ENCODE data around the gene ERGIC1.
"Not testable (repeated sequence)": the region's sequence is repeated elsewhere in the genome, so short reads cannot be mapped to it uniquely, and the experiment has no call there.

Gene ERGIC1

DNA sequence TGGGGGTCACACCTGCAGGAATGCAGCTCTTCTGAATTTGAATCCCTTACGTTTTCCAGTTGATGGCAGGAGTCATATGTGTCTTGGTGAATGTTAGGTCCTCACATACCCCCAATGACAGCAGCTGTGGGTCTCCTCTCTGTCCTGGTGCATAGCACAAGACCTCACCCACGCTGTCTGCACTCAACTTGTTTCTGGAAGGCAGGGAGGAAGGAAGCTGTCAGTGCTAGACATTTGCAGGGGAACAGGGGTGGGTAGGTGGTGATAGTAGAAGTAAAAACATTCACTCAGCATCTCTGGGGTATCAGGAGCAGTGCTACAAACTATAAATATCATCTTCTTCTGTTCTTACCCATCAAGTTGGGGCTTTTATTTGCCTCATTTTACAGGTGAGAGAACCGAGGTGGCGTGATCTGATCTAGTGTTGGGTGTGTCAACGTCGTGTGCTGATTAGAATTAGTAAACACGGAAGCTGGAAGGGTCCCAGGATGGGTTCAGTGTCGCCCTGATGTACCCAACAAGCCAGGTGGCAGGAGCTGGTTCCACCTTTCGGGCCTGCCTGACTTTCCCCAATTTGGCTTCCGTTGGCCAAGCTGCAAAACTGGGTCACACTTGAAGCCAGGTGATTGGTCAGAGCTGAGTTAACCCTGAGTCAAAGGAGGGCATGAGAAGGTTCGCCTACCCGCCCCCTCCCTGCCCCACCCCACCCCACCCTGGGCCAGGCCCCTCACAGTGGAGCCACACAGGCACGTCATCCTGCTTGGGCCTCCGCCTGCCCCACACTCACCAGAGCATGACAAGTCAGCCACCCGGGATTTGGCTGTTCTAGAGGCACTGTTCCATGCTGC is 15.8 kb downstream of the ERGIC1 start:
- DNase-seq = no peak

DNA sequence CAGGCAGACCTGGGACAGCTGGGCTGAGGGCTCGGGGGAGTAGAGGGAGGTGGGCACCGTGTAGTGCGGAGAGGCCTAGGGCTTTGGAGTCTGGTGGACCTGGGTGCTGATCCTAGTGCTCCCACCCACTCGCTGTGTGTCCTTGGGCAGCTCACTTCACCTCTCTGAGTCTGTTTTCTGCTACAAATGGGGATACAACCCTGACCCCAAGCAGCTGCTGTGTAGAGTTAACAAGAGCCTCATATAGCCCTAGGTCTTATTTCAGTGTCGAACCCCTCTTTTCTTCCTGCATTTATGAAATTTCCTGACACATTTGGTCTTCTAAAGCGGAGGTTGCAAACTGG is 16.4 kb downstream of the ERGIC1 start:
- no peak for DNase-seq

DNA sequence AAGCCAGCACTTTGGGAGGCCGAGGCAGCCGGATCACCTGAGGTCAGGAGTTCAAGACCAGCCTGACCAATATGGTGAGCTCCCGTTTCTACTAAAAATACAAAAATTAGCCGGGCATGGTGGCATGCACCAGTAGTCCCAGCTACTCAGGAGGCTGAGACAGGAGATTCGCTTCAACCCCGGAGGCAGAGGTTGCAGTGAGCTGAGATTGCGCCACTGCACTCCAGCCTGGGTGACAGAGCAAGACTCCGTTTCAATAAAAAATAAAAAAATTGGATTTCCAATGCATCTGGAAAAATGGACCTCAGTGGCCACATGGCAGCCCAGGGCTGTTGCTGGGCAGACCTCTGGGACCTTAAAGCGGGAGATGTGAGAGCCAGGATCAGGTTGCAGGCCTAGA is 17.2 kb downstream of the ERGIC1 start:
- DNase-seq = not testable (repeated sequence)

DNA sequence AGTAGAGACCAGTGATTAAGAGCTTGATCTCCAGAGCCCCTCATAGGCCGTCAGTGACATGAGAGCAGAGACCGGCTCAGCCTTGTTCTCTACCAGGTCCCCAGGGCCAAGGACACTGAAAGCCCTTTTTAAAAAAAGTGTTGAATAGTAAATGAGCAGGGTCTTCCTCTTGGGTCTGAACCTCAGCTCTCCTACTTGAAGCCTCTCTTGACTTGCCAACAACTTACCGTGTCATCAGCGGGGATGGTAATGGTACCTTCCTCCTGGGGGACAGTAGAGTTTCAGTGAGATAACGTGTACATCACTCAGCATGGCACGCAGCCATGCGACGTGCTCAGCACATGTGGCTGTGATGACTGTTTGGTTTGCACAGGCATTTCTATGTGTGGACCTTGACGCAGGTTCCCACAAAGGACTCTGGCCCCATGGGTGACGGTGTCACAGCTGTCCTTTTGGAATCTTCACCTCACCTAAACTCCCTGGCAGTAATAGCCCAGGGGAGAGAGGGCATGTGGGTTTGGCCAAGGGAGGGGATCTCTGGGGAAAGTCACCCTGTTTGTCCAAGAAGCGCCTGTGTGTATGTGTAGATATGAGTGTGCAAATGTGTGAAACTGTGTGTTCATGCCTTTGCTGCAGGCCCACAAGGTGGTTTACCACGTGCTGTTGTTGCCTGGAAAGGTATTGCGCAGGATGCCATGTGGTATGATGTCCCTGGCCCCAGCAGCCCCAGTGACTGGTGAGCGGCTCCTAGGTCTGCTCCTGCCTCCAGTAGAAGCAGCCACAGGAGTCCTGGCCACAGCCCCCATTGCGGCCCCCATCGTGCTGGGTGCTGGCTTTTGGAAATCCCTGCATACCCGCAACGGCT is 18.7 kb downstream of the ERGIC1 start:
- DNase-seq = no peak

- DNase-seq = no peak
Observed at GRCh38 chr5:172853355-172853975, 19.4 kb downstream of the ERGIC1 start.

DNA sequence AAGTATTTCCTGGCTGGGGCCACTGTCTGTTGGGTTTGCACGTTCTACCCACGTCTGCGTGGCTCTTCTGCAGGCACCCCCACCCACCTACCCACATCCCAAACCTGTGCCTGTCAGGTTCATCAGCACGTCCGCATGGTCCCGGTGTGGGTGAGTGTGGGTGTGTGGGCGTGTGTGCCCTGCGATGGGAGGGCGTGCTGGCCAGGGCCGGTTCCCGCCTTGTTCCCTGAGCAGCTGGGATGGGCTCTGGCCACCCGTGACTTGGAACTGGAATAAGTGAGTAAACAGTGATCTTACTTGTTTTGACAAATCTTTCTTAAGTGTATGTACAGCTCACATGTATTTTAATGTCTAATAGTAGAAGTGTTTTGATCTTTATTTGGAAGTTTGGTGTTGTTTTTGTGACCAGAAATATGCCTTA is 20.4 kb downstream of the ERGIC1 start:
- DNase-seq = no peak

- DNase-seq = no peak
Observed at GRCh38 chr5:172854971-172855370, 20.9 kb downstream of the ERGIC1 start.

DNA sequence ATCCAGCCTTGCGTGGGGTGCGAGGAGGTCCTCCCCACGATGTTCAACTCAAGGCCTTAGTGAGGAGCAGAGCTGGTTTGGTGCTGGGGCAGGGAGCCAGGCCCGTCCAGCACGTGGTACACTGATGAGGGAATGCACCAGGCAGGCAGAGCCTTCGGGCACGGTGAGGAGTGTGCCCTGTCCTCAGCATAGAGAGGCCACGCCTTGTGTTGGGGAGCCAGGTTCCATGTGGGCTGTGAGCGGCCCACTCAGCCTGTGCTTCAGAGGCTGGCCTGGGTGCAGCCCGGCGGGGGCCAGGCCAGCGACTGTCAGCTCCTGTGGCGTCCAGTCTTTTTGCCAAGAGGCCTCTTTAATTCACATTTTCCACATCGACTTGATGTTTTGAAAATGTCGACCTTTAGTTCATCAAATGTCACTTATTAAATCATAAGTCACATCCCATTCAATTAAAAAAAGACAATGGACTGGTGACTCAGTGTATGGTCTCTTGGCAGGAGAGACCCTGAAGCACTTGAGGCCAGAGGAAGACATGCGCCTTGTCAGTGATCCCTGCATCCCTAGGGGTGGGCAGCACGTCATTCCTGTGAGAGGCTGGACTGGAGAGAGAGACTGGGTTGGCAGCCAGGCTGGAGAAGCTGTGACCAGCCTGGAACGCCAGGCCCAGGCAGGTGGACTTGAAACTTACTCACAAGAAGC is 21.7 kb downstream of the ERGIC1 start:
- no peak for DNase-seq

- no peak for DNase-seq
Observed at GRCh38 chr5:172856336-172856735, 22.3 kb downstream of the ERGIC1 start.

DNA sequence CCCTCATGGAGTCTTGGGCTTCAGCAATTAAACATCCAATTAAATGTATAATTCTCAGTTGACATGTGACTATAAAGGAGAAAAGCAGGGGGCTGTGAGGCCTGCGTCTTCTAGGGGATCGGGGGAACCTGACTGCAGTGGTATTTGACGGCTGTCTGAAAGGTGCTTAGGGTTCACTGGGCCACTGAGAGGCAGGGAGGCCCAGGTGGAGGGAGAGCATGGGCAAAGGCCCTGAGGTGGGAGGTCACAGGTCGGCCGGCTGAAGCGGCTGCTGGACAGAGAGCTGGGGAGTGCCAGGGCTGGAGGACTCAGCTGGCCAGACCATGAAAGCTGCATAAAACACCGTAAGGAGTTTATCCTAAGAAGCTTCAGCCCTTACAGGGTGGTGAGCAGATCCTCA is 23.9 kb downstream of the ERGIC1 start:
- DNase-seq = no peak

DNA sequence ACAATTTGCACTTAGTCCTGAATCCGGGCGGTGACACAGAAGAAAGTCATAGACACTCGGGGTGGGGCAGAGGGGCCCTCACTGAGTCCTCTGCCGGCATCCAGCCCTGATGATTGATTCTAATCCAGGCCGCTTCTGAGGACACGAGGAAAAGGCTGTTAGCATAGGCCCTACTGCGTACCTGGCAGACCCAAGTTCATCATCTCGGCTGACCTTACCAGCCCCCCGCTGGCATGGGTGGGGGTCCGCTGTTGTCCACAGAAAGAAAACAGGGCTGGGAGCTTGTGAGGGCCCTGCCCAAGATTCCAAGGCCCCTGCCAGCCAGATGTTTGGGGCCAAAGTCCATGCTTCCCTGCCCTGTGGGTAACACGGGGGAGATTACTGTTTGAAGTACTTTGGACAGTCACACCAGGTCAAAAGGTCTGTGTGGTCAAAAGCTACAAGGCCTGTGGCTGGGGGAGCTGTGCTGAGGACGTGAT is 24.5 kb downstream of the ERGIC1 start:
- DNase-seq = no peak

DNA sequence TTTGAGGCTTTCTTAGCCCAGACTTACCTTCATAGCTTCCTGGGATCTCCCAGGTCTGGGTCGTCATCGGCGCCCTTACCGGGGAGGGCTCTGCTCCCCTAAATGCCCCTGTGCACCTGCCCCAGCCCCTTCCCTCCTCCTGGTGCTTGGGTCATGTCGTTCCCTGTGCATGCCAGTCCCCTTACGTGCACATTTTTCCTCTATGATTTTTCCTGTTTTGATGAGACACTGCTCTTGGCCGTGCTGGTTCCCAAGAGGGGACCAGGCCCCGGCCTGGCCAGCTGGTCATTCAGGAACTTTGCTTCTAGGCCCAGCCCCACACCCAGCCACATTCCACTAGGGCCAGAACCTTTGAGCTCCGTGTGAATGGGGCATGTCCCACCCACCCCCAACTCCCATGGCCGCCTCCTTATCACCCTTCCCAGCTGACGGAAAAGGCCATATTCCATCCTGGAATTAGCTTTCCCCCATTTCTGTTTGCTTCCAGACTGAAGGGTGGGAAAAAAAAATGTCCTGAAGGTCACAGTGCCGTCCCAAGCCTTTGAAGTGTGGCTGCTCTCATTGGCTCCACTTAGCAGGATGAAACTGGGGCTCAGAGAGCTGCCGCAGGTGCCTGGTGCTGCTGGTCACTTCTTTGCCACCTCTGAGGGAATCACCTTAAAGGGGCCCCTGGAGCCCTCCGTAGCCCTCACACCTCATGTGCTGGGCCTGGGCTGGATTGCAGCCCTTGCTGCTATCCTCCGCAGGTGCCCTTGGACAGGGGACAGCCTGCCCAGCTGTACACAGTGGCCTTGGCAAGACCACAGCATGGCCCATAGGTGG is 25.1 kb downstream of the ERGIC1 start:
- DNase-seq = no peak

DNA sequence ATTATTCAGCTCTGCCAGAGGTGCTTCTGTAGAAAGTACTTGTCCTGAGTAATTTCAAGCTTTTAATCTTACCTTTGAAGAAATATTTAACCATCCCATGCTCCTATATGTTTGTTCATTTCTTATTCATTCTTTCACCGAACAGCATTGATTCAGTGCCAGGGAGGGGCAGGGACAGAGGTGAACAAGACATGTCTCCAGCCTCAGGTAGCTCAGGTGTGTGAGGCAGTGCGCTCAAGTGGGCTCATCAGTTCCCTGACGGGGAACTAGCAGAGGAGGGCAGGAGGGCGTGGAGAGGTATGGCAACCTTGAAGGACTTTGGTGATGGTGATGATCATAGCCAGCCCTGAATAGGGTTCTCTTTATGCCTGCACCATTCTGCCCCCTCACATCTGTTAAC is 25.9 kb downstream of the ERGIC1 start:
- DNase-seq = no peak

- DNase-seq = no peak
Observed at GRCh38 chr5:172860520-172861443, 26.7 kb downstream of the ERGIC1 start.

DNA sequence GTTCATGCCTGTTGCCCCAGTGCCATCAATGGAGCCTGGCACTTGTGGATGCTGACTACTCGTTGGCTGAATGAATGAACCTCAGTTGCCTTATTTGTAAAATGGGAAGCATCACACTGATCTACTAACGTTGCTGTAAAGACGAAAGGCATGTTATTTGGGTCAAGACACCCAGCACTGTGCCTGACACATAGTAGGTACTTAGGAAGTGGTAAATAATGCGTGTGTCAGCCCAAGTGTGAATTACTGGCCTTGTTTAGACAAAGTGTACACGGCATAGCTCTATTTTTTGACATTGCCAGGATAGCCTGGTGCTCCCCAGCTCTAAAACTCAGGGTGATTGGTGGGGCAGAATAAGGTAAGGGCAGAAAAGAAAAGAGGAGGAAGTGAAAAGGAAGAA is 27.4 kb downstream of the ERGIC1 start:
- DNase-seq = no peak

GRCh38 chr5:172862165-172862801 is 28.2 kb downstream of the ERGIC1 start:
- DNase-seq = no peak

GRCh38 chr5:172864171-172864570 is 30.1 kb downstream of the ERGIC1 start:
- DNase-seq = not testable (repeated sequence)

- no peak for DNase-seq
Observed at GRCh38 chr5:172864747-172865146, 30.7 kb downstream of the ERGIC1 start.

GRCh38 chr5:172866378-172866777 is 32.3 kb downstream of the ERGIC1 start:
- DNase-seq = no peak

All from T1000 (cell line).